Stimulated activated CD8-positive, alpha-beta memory T cell treated with anti-CD3 and anti-CD28 coated beads, Interleukin-7, amount 100 ng/mL, for 24 hours (primary cell): ENCODE results near the gene USP2.

Experiments used
- DNase-seq: peaks from one replicate; pipeline ENCODE4 v3.0.0-alpha.2; 2020; ENCODE audit warnings: low read depth

The USP2 gene

DNA sequence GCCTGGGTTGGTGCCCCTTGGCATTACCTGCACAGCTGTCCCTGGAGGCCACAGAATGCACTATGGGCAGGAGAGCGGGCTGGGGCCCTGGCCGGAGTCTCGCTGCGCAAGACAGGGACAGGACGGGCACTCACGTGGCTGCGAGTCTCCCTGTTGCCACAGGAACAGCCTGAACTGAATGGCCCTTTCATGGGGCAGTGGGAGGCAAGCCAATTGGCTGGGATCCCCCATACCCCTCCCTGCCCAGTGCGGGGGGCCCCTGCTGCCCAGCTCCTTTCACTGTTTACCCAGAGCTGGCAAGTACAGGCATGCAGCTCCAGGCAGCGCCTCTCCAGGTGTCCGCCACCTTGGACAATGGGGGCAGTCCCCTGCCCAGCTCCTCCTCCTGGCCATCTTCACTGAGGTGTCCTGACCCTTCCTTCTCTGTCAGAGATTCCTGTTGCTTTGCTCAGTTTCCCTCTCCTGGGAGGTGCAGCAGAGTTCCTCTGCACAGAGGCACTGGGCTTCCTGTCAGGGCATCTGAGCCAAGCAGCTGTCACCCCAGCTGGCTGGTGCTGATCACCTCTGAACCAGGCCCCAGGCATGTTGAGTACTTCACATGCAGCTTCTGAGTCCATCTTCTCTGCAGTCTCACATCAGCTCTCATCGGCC lies 5.2 kb downstream of the USP2 start:
- DNase-seq: no peak

DNA sequence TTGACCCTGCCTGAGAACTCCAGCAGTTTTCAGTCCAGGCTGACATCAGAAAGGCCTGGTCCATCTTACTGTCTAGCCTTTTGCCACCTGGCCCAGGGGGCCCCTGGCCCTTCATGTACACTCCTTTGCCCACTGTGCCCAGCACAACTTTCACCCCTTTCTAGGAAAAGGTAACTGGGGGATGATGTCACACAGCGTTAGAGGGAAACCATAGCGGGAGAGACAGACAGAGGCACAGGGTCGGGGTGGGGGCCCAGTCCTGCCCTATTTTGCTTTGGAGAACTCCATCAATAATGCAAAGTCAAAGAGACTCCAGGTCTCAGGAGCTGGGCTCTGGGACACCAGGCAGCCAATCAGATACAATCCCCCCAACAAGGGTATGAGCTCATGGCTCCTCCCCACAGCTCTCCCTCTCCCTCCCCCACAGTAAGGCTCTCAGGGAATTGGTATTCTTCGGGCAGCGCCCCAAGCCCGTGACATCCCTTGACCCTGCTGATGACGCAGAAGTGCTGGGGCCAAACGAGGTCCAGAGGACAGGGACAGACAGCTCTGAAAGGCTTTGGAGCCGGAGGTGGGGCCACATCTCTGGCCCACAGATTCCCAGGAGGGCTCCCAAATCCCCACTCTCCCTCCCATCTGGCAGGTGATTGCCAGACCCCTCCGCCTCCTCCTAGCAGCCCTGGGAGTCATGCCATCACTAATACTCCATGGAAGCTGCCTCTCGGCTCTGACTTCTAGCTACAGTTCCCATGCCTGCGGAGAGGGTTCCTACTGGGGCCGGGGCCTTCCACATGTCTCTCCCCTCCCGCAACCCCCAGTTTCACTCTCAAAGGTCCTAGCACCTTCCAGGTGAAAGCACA lies 5.9 kb downstream of the USP2 start:
- DNase-seq: no peak

DNA sequence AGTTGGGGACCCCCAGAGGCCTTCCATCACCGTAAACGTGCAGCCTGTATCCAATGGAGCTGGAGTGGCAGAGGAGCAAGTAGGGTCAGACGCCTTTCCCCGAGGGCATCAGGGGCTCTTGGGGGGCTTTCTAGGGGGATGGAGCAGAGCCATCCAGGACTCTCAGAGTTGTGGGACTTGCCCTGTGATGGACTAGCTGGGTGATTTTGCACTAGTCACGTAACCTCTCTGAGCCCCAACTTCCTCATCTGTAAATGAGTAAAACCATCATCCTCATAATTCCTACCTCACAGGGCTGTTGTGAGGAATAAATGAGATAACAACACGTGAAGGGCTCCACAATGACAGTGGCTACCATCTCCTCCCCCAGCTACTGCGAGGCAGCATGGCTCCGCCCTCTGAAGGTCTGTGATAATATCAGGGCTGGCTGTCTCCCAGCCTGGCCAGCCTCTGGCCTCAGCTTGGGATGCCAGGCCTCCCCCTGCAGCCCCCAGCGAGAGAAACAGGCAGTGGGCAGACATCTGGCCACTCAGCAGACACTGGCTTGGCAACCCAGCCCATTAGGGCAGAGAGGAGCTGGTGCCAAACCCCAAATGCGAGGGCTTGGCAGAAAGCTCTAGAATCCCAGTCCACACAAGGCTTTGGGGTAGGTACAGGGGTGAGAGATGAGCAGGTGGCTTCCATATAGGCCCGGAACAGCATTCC lies 6.7 kb downstream of the USP2 start:
- no peak for DNase-seq

- DNase-seq: no peak
Observed at GRCh38 chr11:119373921-119374631, 7.4 kb downstream of the USP2 start.

DNA sequence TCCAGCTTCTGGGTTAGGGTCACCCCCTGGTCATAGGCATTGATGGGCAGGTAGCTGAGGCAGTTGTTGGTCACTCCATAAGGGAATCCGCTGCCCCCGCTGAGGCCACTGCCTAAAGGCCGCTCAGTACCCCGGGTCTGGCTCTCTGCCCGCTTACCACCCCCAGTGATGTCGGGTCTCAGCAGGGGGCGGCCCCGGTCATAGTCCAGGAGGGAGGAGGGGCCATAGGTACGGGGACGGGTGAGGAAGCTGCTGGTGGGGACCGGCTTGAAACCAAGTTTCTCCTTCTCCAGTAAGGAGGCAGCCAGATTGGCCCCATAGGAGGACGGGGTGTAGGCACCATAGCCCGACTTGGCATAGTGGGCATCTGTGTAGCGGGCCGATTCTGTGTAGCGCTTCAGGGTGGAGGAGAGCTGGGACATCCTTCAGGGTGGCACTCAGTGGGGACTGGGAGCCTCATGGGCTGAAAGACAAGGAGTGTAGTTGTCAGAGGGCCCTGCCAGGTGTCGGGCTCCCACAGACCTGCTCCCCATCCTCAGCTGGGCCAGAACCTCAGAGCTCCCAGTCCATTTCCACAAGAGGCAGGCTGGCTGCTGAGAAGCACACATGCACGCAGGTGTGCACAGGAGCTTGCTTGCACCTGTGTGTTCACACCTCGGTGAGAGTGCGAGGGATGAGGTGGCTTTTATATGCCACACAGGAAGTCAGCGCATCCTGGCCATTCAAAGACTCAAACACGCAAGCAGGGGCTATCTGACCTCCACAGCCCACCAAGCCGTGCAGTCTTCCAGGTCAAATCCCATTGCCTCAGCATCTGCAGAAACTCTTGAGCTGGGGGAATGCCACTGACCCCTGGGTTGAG lies 8.2 kb downstream of the USP2 start:
- DNase-seq: no peak

- DNase-seq: no peak
Observed at GRCh38 chr11:119372260-119373058, 9.0 kb downstream of the USP2 start.

DNA sequence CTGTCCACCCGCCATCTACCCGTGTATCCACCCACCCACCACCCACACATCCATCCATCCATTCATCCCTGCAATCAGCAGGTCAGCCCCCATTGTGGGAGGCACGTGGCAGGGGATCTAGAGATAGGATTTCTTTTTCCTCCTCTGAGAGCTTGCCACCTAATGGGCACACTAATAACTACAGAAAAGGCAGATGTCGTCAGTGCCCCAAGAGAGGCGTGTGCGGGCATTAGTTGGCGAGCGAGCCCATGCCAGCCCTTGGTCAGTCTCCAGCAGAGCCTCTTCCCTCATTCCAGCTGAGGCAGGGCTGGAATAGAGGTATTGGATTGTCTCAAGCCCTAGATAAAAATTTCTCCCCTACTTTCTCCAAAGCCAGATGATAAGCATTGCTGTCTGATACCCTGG lies 9.7 kb downstream of the USP2 start:
- DNase-seq: no peak

DNA sequence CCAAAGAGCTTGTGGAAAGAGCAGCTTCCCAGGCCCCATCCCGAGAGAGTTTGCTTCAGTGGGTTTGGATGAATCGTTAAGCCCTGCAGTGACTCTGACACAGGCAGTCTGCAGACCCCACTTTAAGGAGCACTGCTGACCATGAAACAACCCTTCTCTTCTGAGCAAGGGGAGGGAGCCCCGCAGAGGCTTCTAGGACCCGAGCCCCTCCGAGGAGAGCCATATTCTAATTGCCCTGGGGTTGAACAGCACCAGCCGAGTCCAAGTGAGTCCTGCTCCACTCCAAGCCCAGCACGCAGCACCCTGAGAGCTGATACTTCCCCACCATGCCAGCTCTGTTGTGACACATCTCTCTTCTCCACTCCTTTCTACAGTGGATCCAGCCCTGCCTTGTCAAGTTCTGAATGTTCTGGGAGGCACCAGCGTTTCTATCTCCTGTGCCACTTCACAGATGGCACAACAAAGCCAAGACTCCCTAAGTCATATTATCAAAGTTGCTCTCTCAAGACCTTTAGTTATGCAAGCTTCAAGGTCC lies 10.4 kb downstream of the USP2 start:
- no peak for DNase-seq

DNA sequence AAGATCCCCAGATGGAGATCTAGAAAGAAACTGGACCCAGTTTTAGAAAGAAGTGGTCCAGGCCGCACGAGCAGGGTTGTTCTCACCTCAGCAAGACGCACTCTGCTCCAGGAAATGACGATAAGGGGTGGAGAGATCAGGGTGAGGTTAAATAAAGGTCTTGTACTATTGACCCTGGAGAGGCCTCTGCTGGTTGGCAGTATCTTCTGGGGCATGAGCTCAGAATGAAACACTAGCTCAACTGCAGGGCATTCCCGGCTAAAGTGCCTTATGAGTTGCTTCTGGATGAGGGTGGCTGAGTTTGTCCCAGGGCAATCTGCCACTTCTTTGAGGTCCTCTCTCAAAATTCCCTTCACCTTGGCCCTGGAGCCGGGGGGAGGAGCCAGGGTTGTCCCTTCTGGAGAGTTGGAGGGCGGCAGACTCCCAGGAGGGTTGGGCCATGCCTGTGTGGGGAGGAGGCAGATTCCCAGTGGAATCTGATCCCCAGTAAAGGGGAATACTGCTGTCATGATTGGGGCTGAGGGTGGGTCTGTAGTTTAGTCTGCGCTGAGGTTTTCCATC lies 10.9 kb downstream of the USP2 start:
- DNase-seq: no peak

- DNase-seq: no peak
Observed at GRCh38 chr11:119369132-119369925, 12.2 kb downstream of the USP2 start.

- DNase-seq: no peak
Observed at GRCh38 chr11:119368121-119369034, 13.1 kb downstream of the USP2 start.

DNA sequence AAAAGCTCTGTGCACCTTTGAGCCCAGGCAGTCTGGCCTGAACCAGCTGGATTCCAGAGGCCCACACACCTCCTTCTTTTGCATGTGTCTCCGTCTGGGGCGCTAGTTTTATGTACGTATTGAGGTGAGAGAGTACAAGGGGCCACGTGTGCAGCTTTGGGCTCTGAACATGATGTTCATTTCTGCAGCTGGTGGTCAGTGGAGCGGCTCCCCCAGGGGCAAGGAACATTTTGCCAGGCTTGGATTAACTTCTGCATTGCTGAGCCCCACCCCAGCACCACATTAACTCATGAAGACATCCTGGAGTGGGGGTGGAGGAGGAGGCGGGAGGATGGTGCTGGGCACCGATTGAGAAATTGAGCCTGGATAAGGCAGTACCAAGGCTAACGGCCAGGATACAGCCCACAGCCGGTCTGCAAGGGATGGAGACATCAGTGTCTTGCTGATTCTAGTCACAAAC lies 13.8 kb downstream of the USP2 start:
- DNase-seq: no peak

- no peak for DNase-seq
Observed at GRCh38 chr11:119366690-119367620, 14.5 kb downstream of the USP2 start.

GRCh38 chr11:119365071-119365591 lies 16.4 kb downstream of the USP2 start:
- no peak for DNase-seq

DNA sequence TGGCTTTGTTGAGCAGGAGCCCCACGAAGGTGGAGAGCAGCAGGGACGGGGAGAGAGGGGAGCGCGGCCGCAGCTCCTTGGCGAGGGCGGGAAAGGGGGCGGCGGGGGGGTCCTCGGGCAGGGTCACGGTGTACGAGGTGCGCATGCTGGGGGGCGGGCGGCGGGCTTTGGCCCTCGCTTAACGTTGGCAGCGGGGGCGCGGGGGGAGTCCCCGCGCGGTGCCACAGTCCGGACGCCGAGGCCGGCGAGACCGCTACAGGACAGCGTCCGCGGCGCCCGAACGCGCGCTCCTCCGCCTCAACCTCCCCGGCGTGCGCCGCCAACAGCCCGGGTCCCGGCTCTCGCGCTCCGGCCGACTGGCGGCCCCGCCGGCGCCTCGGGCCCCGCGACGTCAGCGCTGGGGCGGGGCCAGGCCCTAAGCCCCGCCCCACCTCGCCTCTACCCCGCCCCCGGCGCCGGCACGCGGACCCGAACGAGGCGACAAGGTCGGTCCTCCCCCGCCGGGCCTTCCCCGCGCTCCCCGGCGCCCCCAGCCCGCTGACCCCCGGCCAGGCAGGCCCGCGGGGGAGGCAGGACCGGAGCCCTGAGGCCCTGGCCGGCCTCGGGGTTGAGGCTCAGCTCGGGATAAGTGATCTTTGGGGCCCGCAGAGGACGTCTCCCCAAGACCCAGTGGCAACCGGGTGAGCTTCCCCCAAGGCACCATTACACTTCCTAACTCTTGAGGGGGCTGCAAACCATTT lies 17.5 kb downstream of the USP2 start:
- no peak for DNase-seq
